Thyroid gland (tissue), 4 donors: Measurements from ENCODE around the gene UGGT1. TPM values are rescaled to one million over a fixed set of nuclear protein-coding genes. Genes with fewer than 3 reads are reported as not detected.

Experiments used
- DNase-seq, 2 donors: peaks; one replicate each; pipeline ENCODE4 v3.0.0-alpha.2; 2019
- H3K27ac ChIP-seq, 3 donors: fragments of 200-600 bp; sonication (generic); 1 replicate in 2 of 3; 2 replicates in 1 of 3; pipeline ENCODE4 v1.5.1; 2016 to 2019; ENCODE audit warnings: mild to moderate bottlenecking in 1 of 3, moderate library complexity in 1 of 3
- H3K27me3 ChIP-seq: fragments of 200-600 bp; sonication (generic); one replicate; pipeline ENCODE4 v1.5.1; 2019
- H3K36me3 ChIP-seq, 2 donors: fragments of 200-600 bp; sonication (generic); one replicate each; pipeline ENCODE4 v1.5.1; 2016 to 2019
- H3K4me1 ChIP-seq, 2 donors: fragments of 200-600 bp; sonication (generic); one replicate each; pipeline ENCODE4 v1.5.1; 2017 to 2019
- H3K4me3 ChIP-seq, 3 donors: fragments of 200-600 bp; sonication (generic); replicated peaks in 1 of 3; 1 replicate in 2 of 3; 2 replicates in 1 of 3; pipeline ENCODE4 v1.5.1; 2016; ENCODE audit warnings: mild to moderate bottlenecking in 1 of 3
- H3K9me3 ChIP-seq: fragments of 200-600 bp; sonication (generic); one replicate; pipeline ENCODE4 v1.5.1; 2017
- POLR2A ChIP-seq, 2 donors: fragments of 450-650 bp; IDR thresholded peaks; one replicate each; pipeline ENCODE4 v1.6.1; 2017; ENCODE audit warnings: antibody characterized with exemption in 2 of 2, mild to moderate bottlenecking in 2 of 2, moderate library complexity in 1 of 2
- WGBS, 2 donors: methylation state at CpG; one replicate each; pipeline ENCODE4 v1.1.5; 2017; 5-methylcytosine and 5-hydroxymethylcytosine counted together
- intact Hi-C: fragments of 100-400 bp; cut with DNase I; formaldehyde crosslinking; loops from one replicate; pipeline ENCODE4 v1.15.1; 2023
- small RNA-seq: library from RNA; depleted of rRNA; stranded (forward); fragments of <200 nt; gene quantifications from one replicate; pipeline ENCODE3, GENCODE V24; 2016
- total RNA-seq, 4 donors: library from RNA; depleted of rRNA; stranded (reverse); fragments of >200 nt; gene quantifications; one replicate each; pipeline ENCODE4 v1.2.3, GENCODE V29; 2016
- TF ChIP-seq, protein P1 (sequence below), 6 experiments: fragments of 200-600 bp in 3 of 6; fragments of 450-650 bp in 3 of 6; sonication (generic) in 3 of 6; IDR thresholded peaks; one replicate each; pipeline ENCODE4 v1.5.1; 2016 to 2019; ENCODE audit warnings: antibody characterized with exemption in 6 of 6, mild to moderate bottlenecking in 2 of 6, inconsistent platforms in 1 of 6, moderate library complexity in 1 of 6

UGGT1 gene
- total RNA-seq, 4 donors from 2014 or later = 53.1 to 90.7 (median 71.4) TPM

GRCh38 chr2:128237911-128238697 is 147.1 kb downstream of the UGGT1 start:
- TF ChIP-seq POLR2A (IDR thresholded peaks at IDR 0.05) = no peak
- TF ChIP-seq, protein P1, sequence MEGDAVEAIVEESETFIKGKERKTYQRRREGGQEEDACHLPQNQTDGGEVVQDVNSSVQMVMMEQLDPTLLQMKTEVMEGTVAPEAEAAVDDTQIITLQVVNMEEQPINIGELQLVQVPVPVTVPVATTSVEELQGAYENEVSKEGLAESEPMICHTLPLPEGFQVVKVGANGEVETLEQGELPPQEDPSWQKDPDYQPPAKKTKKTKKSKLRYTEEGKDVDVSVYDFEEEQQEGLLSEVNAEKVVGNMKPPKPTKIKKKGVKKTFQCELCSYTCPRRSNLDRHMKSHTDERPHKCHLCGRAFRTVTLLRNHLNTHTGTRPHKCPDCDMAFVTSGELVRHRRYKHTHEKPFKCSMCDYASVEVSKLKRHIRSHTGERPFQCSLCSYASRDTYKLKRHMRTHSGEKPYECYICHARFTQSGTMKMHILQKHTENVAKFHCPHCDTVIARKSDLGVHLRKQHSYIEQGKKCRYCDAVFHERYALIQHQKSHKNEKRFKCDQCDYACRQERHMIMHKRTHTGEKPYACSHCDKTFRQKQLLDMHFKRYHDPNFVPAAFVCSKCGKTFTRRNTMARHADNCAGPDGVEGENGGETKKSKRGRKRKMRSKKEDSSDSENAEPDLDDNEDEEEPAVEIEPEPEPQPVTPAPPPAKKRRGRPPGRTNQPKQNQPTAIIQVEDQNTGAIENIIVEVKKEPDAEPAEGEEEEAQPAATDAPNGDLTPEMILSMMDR (IDR thresholded peaks at IDR 0.05) = no peak
- WGBS, 2 donors = 91% methylated on average over 8 of the region's 8 CpGs
- Histone ChIP-seq H3K4me3 (no peak overlapping the region), H3K36me3 (no peaks in the 10 kb centered on the region), H3K4me1 (peaks cover 0 to 2% of the 10 kb centered on the region in 2 donors), H3K27ac (no peak overlapping the region), H3K9me3 (no peaks in the 10 kb centered on the region), H3K27me3 (no peaks in the 10 kb centered on the region)
- intact Hi-C loops = no loop called here
- DNase-seq = no peak

GRCh38 chr2:128241896-128242295 is 150.9 kb downstream of the UGGT1 start:
- DNase-seq = no peak
- Histone ChIP-seq H3K27ac (no peak overlapping the region), H3K4me1 (no peaks in the 10 kb centered on the region), H3K9me3 (no peaks in the 10 kb centered on the region), H3K4me3 (no peak overlapping the region), H3K36me3 (no peaks in the 10 kb centered on the region), H3K27me3 (no peaks in the 10 kb centered on the region)
- intact Hi-C loops = no loop called here
- WGBS, 2 donors = 76 to 78% methylated on average over 3 of the region's 3 CpGs
- TF ChIP-seq, protein P1 (IDR thresholded peaks at IDR 0.05) = no peak
- TF ChIP-seq POLR2A (IDR thresholded peaks at IDR 0.05) = no peak

Small RNAs within 50 kb of the gene (small RNA-seq; reads per million reads assigned to genes)
- gene AC108059.2 (not detected), gene AC108059.3 (not detected), gene DYNLT3P2 (not detected), gene RF00019 (not detected)

Other genes with a start within 250 kb of the UGGT1 start
- gene POLR2D, start 233.0 kb upstream of the UGGT1 start, total RNA-seq = 10 to 100 TPM in 3 of 4 donors, 1 to 10 TPM in 1; 8.6 to 11.4 (median 10.7) TPM
- 10 to 100 TPM; 10.3 to 13.4 (median 11.5) TPM for gene AMMECR1L, start 205.2 kb upstream of the UGGT1 start, total RNA-seq
- 10 to 100 TPM; 10.3 to 14.7 (median 11.3) TPM for gene SAP130, start 63.1 kb upstream of the UGGT1 start, total RNA-seq
- gene HS6ST1, start 227.7 kb downstream of the UGGT1 start, total RNA-seq = 10 to 100 TPM; 27.1 to 35.6 (median 32.5) TPM